Testis (tissue), 3 donors: ENCODE measurements around the gene ATP11A. TPM values are rescaled to one million over a fixed set of nuclear protein-coding genes. Genes with fewer than 3 reads are reported as not detected.

ENCODE experiments used
- DNase-seq: peaks from one replicate; pipeline ENCODE4 v3.0.0-alpha.2; 2019
- H3K27ac ChIP-seq, 2 donors: fragments of 200-600 bp; sonication (generic); one replicate each; pipeline ENCODE4 v1.5.1; 2019
- H3K27me3 ChIP-seq: fragments of 200-600 bp; sonication (generic); one replicate; pipeline ENCODE4 v1.5.1; 2019
- H3K36me3 ChIP-seq: fragments of 200-600 bp; sonication (generic); one replicate; pipeline ENCODE4 v1.5.1; 2017; ENCODE audit warnings: low read depth; ENCODE audit errors: missing control alignments
- H3K4me1 ChIP-seq: fragments of 200-600 bp; sonication (generic); one replicate; pipeline ENCODE4 v1.5.1; 2019
- H3K4me3 ChIP-seq, 2 donors: fragments of 200-600 bp; sonication (generic); one replicate each; pipeline ENCODE4 v1.5.1; 2017 to 2019
- H3K9me3 ChIP-seq: fragments of 200-600 bp; sonication (generic); one replicate; pipeline ENCODE4 v1.5.1; 2017
- POLR2A ChIP-seq: fragments of 450-650 bp; IDR thresholded peaks from one replicate; pipeline ENCODE4 v1.6.1; 2017; ENCODE audit warnings: antibody characterized with exemption, mild to moderate bottlenecking, moderate library complexity
- WGBS, 2 donors: methylation state at CpG; one replicate each; pipeline ENCODE4 v1.1.5; 2018; 5-methylcytosine and 5-hydroxymethylcytosine counted together
- intact Hi-C: fragments of 100-400 bp; cut with DNase I; formaldehyde crosslinking; loops from one replicate; pipeline ENCODE4 v1.15.1; 2023; ENCODE audit warnings: low total_unique reads
- polyA plus RNA-seq: library from polyadenylated mRNA; stranded (reverse); fragments of 350-450 nt; fragmentation: Illumina TruSeq; extraction: RNeasy Lipid Tissue Mini Kit (QIAGEN cat#74804); gene quantifications from one replicate; pipeline ENCODE4 v1.2.3, GENCODE V29; 2014; ENCODE audit warnings: low read depth, low replicate concordance; ENCODE audit not compliant: insufficient read depth
- total RNA-seq, 2 donors: library from RNA; depleted of rRNA; stranded (reverse); fragments of >200 nt; gene quantifications; one replicate each; pipeline ENCODE4 v1.2.3, GENCODE V29; 2016
- TF ChIP-seq, protein P1 (sequence below), 3 experiments: fragments of 450-650 bp in 2 of 3; fragments of 200-600 bp in 1 of 3; sonication (generic) in 1 of 3; IDR thresholded peaks; one replicate each; pipeline ENCODE4 v1.5.1; 2016 to 2019; ENCODE audit warnings: antibody characterized with exemption in 3 of 3, mild to moderate bottlenecking in 2 of 3, moderate library complexity in 1 of 3

The ATP11A gene
- total and polyA plus RNA-seq, 3 donors from 2014 or later = 34.4 to 122 (median 112) TPM

- H3K4me3 ChIP-seq = no peak overlapping the region
- no peak for TF ChIP-seq POLR2A
- TF ChIP-seq, protein P1, sequence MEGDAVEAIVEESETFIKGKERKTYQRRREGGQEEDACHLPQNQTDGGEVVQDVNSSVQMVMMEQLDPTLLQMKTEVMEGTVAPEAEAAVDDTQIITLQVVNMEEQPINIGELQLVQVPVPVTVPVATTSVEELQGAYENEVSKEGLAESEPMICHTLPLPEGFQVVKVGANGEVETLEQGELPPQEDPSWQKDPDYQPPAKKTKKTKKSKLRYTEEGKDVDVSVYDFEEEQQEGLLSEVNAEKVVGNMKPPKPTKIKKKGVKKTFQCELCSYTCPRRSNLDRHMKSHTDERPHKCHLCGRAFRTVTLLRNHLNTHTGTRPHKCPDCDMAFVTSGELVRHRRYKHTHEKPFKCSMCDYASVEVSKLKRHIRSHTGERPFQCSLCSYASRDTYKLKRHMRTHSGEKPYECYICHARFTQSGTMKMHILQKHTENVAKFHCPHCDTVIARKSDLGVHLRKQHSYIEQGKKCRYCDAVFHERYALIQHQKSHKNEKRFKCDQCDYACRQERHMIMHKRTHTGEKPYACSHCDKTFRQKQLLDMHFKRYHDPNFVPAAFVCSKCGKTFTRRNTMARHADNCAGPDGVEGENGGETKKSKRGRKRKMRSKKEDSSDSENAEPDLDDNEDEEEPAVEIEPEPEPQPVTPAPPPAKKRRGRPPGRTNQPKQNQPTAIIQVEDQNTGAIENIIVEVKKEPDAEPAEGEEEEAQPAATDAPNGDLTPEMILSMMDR (IDR thresholded peaks at IDR 0.05) = no peak
- DNase-seq = no peak
- no peak overlapping the region for H3K27ac ChIP-seq
- no peaks in the 10 kb centered on the region for H3K27me3 ChIP-seq
- H3K36me3 ChIP-seq = no peaks in the 10 kb centered on the region
- no peaks in the 10 kb centered on the region for H3K9me3 ChIP-seq
- intact Hi-C loops = no loop called here
- peaks cover 8% of the 10 kb centered on the region for H3K4me1 ChIP-seq
- 66 to 73% methylated on average over 17 of the region's 17 CpGs for WGBS, 2 donors
Observed at GRCh38 chr13:112734696-112735547, 45.1 kb downstream of the ATP11A start.

GRCh38 chr13:112735791-112736190, 46.0 kb downstream of the ATP11A start:
- peak overlapping the region in 1 of 2 donors; percentile 11 for H3K4me3 ChIP-seq
- DNase-seq = peak; percentile 59
- no peaks in the 10 kb centered on the region for H3K27me3 ChIP-seq
- no peak overlapping the region for H3K27ac ChIP-seq
- no peaks in the 10 kb centered on the region for H3K9me3 ChIP-seq
- H3K4me1 ChIP-seq = no peaks in the 10 kb centered on the region
- H3K36me3 ChIP-seq = no peaks in the 10 kb centered on the region
- intact Hi-C loops = no loop called here
- 76 to 85% methylated on average over 15 to 17 of the region's 17 CpGs for WGBS, 2 donors
- TF ChIP-seq, protein P1 (IDR thresholded peaks at IDR 0.05) = no peak
- TF ChIP-seq POLR2A = no peak

GRCh38 chr13:112737294-112737693, 47.5 kb downstream of the ATP11A start:
- no peaks in the 10 kb centered on the region for H3K36me3 ChIP-seq
- H3K4me3 ChIP-seq = no peak overlapping the region
- H3K9me3 ChIP-seq = no peaks in the 10 kb centered on the region
- H3K27me3 ChIP-seq = no peaks in the 10 kb centered on the region
- H3K27ac ChIP-seq = no peak overlapping the region
- H3K4me1 ChIP-seq = no peaks in the 10 kb centered on the region
- intact Hi-C loops = no loop called here
- TF ChIP-seq, protein P1 (IDR thresholded peaks at IDR 0.05) = no peak
- TF ChIP-seq POLR2A = no peak
- 88 to 95% methylated on average over 9 of the region's 9 CpGs for WGBS, 2 donors
- DNase-seq = no peak

- Histone ChIP-seq H3K36me3 (no peaks in the 10 kb centered on the region), H3K4me1 (no peaks in the 10 kb centered on the region), H3K27me3 (no peaks in the 10 kb centered on the region), H3K9me3 (no peaks in the 10 kb centered on the region), H3K4me3 (no peak overlapping the region), H3K27ac (no peak overlapping the region)
- intact Hi-C loops = no loop called here
- 78 to 85% methylated on average over 7 of the region's 7 CpGs for WGBS, 2 donors
- TF ChIP-seq POLR2A = no peak
- no peak for DNase-seq
Observed at GRCh38 chr13:112738606-112739005, 48.8 kb downstream of the ATP11A start.

GRCh38 chr13:112740502-112741131, 50.8 kb downstream of the ATP11A start:
- TF ChIP-seq, protein P1 (IDR thresholded peaks at IDR 0.05) = no peak
- no peak for TF ChIP-seq POLR2A
- Histone ChIP-seq H3K9me3 (no peaks in the 10 kb centered on the region), H3K36me3 (no peaks in the 10 kb centered on the region), H3K27ac (no peak overlapping the region), H3K4me3 (no peak overlapping the region), H3K27me3 (no peaks in the 10 kb centered on the region), H3K4me1 (peaks cover 8% of the 10 kb centered on the region)
- 72 to 73% methylated on average over 18 to 19 of the region's 19 CpGs for whole genome bisulfite sequencing, 2 donors
- DNase-seq = no peak
- intact Hi-C loops = no loop called here
